ENCODE data around the gene NGFR. TPM values are rescaled to one million over a fixed set of nuclear protein-coding genes. Genes with fewer than 3 reads are reported as not detected.

Gene NGFR
- total RNA-seq, 1 experiment from 2014 or later, result 11.3 TPM

DNA sequence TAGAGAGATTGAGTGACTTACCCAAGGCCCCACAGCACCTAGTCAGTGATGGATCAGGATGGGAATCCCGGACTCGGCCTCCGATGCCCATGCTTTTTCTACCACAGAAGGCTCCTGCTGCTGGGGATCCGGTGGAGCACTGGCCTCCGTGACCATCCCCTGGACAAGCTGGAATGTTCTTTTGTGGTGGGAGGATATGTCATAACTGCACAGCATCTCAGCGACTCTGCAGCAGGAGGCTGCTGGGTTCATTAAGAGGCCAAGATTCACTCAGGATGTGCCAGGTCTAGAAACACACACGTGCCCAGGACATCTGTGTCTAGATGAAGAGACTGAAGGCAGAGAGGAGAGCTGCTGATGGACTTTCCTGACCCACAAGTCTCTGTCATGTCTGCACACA lies 34.7 kb upstream of the NGFR start (continued):
- TF ChIP-seq, protein P1, sequence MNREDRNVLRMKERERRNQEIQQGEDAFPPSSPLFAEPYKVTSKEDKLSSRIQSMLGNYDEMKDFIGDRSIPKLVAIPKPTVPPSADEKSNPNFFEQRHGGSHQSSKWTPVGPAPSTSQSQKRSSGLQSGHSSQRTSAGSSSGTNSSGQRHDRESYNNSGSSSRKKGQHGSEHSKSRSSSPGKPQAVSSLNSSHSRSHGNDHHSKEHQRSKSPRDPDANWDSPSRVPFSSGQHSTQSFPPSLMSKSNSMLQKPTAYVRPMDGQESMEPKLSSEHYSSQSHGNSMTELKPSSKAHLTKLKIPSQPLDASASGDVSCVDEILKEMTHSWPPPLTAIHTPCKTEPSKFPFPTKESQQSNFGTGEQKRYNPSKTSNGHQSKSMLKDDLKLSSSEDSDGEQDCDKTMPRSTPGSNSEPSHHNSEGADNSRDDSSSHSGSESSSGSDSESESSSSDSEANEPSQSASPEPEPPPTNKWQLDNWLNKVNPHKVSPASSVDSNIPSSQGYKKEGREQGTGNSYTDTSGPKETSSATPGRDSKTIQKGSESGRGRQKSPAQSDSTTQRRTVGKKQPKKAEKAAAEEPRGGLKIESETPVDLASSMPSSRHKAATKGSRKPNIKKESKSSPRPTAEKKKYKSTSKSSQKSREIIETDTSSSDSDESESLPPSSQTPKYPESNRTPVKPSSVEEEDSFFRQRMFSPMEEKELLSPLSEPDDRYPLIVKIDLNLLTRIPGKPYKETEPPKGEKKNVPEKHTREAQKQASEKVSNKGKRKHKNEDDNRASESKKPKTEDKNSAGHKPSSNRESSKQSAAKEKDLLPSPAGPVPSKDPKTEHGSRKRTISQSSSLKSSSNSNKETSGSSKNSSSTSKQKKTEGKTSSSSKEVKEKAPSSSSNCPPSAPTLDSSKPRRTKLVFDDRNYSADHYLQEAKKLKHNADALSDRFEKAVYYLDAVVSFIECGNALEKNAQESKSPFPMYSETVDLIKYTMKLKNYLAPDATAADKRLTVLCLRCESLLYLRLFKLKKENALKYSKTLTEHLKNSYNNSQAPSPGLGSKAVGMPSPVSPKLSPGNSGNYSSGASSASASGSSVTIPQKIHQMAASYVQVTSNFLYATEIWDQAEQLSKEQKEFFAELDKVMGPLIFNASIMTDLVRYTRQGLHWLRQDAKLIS (CRISPR knock-in tag; IDR thresholded peaks at IDR 0.05; ENCODE audit: borderline replicate concordance), result no peak

DNA sequence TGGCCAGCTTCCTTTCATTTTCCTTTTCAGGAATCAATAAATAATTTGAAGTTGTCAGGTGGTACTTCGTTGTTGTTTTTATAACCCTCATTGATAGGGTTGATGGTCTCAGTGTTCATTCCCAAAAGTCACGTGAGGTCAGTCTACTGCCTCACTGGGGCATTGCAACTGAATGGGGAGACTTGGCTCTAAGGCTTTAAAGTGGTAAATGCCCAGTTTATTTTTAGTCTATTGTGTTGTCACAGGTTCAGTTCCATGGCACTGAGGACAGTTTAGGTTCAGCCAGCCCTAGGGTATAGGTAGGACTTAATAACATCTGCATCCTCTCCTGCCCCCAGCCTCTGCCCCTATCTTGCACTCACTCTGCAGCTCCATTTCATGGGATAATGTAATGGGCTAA lies 33.5 kb upstream of the NGFR start:
- ChIA-PET CTCF (interaction anchor here (0.7 to 2.4 kb wide), 4 partner anchors 8 to 95 kb away, joined by 3 to 8 read pairs (median 3); partner anchors contain the start of gene NGFR), POLR2A (no interaction called here)
- no peak for ATAC-seq
- TF ChIP-seq, protein P1 (CRISPR knock-in tag; IDR thresholded peaks at IDR 0.05; ENCODE audit: borderline replicate concordance), result no peak
- TF ChIP-seq CREB1 (CRISPR knock-in tag; IDR thresholded peaks at IDR 0.05), result no peak
- TF ChIP-seq ZNF121 (CRISPR knock-in tag; IDR thresholded peaks at IDR 0.05), result no peak
- TF ChIP-seq, protein P2, sequence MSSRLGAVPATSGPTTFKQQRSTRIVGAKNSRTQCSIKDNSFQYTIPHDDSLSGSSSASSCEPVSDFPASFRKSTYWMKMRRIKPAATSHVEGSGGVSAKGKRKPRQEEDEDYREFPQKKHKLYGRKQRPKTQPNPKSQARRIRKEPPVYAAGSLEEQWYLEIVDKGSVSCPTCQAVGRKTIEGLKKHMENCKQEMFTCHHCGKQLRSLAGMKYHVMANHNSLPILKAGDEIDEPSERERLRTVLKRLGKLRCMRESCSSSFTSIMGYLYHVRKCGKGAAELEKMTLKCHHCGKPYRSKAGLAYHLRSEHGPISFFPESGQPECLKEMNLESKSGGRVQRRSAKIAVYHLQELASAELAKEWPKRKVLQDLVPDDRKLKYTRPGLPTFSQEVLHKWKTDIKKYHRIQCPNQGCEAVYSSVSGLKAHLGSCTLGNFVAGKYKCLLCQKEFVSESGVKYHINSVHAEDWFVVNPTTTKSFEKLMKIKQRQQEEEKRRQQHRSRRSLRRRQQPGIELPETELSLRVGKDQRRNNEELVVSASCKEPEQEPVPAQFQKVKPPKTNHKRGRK (CRISPR knock-in tag; IDR thresholded peaks at IDR 0.05; ENCODE audit: borderline replicate concordance), result no peak
- TF ChIP-seq SP1 (CRISPR knock-in tag; conservative IDR thresholded peaks at IDR 0.05), result no peak
- no peak for TF ChIP-seq ZNF671 (CRISPR knock-in tag; IDR thresholded peaks at IDR 0.05)
- Mint-ChIP-seq H3K4me3 (no peak overlapping the region), H3K27me3 (ENCODE audit: low read depth) (peaks cover 4% of the 10 kb centered on the region; the same call in 1 of the 2 replicates), H3K9me3 (peaks cover 14% of the 10 kb centered on the region), H3K36me3 (no peaks in the 10 kb centered on the region), H3K4me1 (peaks cover 22% of the 10 kb centered on the region), H3K27ac (no peak overlapping the region)
- no peak for DNase-seq (ENCODE audit: low spot score)

- no peak for TF ChIP-seq ETV6 (CRISPR knock-in tag; IDR thresholded peaks at IDR 0.05)
- no peak for TF ChIP-seq CBFB (CRISPR knock-in tag; IDR thresholded peaks at IDR 0.05; ENCODE audit: low read depth)
- TF ChIP-seq GRHL2 (CRISPR knock-in tag; IDR thresholded peaks at IDR 0.05; ENCODE audit: insufficient replicate concordance, severe bottlenecking), result no peak
- no peak for TF ChIP-seq ZBTB21 (CRISPR knock-in tag; IDR thresholded peaks at IDR 0.05; ENCODE audit: borderline replicate concordance)
- no peak for TF ChIP-seq ZNF232 (CRISPR knock-in tag; IDR thresholded peaks at IDR 0.05)
- TF ChIP-seq, protein P3, sequence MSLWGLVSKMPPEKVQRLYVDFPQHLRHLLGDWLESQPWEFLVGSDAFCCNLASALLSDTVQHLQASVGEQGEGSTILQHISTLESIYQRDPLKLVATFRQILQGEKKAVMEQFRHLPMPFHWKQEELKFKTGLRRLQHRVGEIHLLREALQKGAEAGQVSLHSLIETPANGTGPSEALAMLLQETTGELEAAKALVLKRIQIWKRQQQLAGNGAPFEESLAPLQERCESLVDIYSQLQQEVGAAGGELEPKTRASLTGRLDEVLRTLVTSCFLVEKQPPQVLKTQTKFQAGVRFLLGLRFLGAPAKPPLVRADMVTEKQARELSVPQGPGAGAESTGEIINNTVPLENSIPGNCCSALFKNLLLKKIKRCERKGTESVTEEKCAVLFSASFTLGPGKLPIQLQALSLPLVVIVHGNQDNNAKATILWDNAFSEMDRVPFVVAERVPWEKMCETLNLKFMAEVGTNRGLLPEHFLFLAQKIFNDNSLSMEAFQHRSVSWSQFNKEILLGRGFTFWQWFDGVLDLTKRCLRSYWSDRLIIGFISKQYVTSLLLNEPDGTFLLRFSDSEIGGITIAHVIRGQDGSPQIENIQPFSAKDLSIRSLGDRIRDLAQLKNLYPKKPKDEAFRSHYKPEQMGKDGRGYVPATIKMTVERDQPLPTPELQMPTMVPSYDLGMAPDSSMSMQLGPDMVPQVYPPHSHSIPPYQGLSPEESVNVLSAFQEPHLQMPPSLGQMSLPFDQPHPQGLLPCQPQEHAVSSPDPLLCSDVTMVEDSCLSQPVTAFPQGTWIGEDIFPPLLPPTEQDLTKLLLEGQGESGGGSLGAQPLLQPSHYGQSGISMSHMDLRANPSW (CRISPR knock-in tag; conservative IDR thresholded peaks at IDR 0.05; ENCODE audit: low read depth), result no peak
- Mint-ChIP-seq H3K27ac (no peak overlapping the region), H3K27me3 (ENCODE audit: low read depth) (peaks cover 19% of the 10 kb centered on the region), H3K9me3 (peaks cover 14% of the 10 kb centered on the region), H3K4me1 (peaks cover 19% of the 10 kb centered on the region), H3K36me3 (no peaks in the 10 kb centered on the region), H3K4me3 (no peak overlapping the region)
- DNase-seq (ENCODE audit: low spot score) (no peak), ATAC-seq (no peak)
- ChIA-PET CTCF (interaction anchor here (0.8 to 1.1 kb wide), 2 partner anchors 33 to 56 kb away, joined by 3 to 5 read pairs; no protein-coding TSS in a partner anchor), POLR2A (no interaction called here)
Observed at GRCh38 chr17:49464049-49464448, 31.0 kb upstream of the NGFR start.

Measured in WTC11 (cell line).